Prostate gland (tissue), 2 donors: ENCODE results near the gene NUP50. TPM values are rescaled to one million over a fixed set of nuclear protein-coding genes. Genes with fewer than 3 reads are reported as not detected.

Experiments
- DNase-seq: peaks from one replicate; pipeline ENCODE4 v3.0.0-alpha.2; 2019; ENCODE audit warnings: low spot score
- H3K27ac ChIP-seq, 2 donors: fragments of 200-600 bp; sonication (generic); 2 replicates each; pipeline ENCODE4 v1.5.1; 2017 to 2019
- H3K27me3 ChIP-seq: fragments of 200-600 bp; sonication (generic); replicated peaks from 2 replicates; pipeline ENCODE4 v1.5.1; 2019; ENCODE audit not compliant: insufficient read depth
- H3K36me3 ChIP-seq, 2 donors: fragments of 200-600 bp; sonication (generic); 1 replicate in 1 of 2; 2 replicates in 1 of 2; pipeline versions ENCODE4 v1.5.1 to v1.8.1; 2017 to 2019
- H3K4me1 ChIP-seq: fragments of 200-600 bp; sonication (generic); replicated peaks from 2 replicates; pipeline ENCODE4 v1.5.1; 2019
- H3K4me3 ChIP-seq, 2 donors: fragments of 200-600 bp; sonication (generic); 2 replicates each; pipeline ENCODE4 v1.5.1; 2017 to 2019
- H3K9me3 ChIP-seq: fragments of 200-600 bp; sonication (generic); 2 replicates; pipeline ENCODE4 v1.5.1; 2017
- POLR2A ChIP-seq: fragments of 450-650 bp; IDR thresholded peaks from one replicate; pipeline ENCODE4 v1.6.1; 2016; ENCODE audit warnings: antibody characterized with exemption, mild to moderate bottlenecking
- POLR2AphosphoS5 ChIP-seq: sonication (generic); formaldehyde crosslinking; IDR thresholded peaks from one replicate; pipeline ENCODE4 v1.6.1; 2017; ENCODE audit warnings: antibody characterized with exemption
- WGBS: methylation state at CpG from one replicate; pipeline ENCODE4 v1.1.5; 2018; 5-methylcytosine and 5-hydroxymethylcytosine counted together
- intact Hi-C: fragments of 100-400 bp; cut with DNase I; formaldehyde crosslinking; loops from one replicate; pipeline ENCODE4 v1.14.2; 2022
- total RNA-seq, 2 donors: library from RNA; depleted of rRNA; stranded (reverse); fragments of >200 nt; gene quantifications; one replicate each; pipeline ENCODE4 v1.1.0, GENCODE V29; 2016
- TF ChIP-seq, protein P1 (sequence below), 4 experiments: fragments of 200-600 bp in 2 of 4; fragments of 450-650 bp in 2 of 4; sonication (generic) in 2 of 4; IDR thresholded peaks; 1 replicate in 3 of 4; 2 replicates in 1 of 4; pipeline ENCODE4 v1.5.1; 2016 to 2019; ENCODE audit warnings: antibody characterized with exemption in 4 of 4, mild to moderate bottlenecking in 2 of 4, moderate library complexity in 2 of 4

Gene NUP50
- total RNA-seq, 2 donors from 2014 or later: 51.4 to 101 TPM

DNA sequence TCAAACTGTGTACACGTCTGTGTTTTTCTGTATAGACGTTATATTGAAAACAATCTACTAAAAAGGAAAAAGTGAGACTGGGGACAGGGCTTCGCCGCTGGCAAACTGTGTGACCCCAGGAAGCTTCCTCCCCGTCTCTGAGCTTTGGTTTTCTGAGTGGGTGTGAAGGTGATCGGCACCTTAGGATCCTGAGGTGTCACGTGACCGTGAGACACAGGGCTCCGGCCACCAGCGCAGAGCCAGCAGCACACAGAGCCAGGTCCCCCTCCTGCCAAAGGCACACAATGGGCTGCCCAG lies 44.9 kb downstream of the NUP50 start:
- DNase-seq: no peak
- WGBS: 53% methylated on average over 10 of the region's 10 CpGs
- intact Hi-C loops: no loop called here

DNA sequence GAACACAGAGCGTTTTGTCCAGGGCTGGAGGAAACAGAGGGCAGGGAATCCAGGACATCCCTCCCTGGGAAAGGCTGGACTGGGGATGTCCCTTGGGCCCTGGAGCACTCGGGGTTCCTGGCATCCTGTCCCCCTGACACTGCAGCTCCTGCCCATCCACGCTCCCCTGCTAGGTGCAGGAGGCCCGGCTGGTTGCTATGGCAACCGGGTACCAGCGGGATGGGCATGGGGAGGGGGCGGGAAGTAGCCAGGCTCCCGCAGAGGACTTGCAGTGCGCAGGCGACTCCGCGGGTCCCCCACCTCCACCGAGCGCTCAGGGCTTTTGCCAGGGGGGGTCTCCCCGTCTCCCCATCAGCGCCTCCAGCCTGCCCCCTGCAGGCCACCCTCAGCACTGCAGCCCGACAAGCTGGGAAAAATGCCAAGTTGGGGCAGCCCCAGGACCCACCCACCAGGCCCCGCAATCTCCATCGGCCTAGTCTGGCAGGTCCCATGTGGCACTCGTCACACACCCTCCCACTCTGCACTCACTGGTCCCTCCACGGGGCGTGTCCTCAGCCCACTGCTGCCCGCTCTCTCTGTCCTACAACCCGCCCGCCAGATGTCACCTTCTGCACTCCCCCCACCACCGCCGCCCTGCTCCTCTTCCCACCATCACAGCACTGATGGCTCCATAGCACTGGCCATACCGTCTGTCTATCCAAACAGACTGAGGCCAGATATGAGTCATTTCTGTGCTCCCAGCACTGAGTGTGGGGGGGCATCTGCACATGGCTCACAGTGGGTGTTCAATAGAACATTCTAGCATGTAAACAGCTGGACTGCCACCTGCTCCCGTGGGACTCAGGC lies 45.5 kb downstream of the NUP50 start:
- Histone ChIP-seq H3K36me3 (no peaks in the 10 kb centered on the region), H3K4me1 (no peaks in the 10 kb centered on the region), H3K27ac (peak overlapping the region; percentile 9 to 31), H3K27me3 (no peaks in the 10 kb centered on the region), H3K4me3 (no peak overlapping the region), H3K9me3 (no peaks in the 10 kb centered on the region)
- TF ChIP-seq POLR2A: no peak
- TF ChIP-seq, protein P1, sequence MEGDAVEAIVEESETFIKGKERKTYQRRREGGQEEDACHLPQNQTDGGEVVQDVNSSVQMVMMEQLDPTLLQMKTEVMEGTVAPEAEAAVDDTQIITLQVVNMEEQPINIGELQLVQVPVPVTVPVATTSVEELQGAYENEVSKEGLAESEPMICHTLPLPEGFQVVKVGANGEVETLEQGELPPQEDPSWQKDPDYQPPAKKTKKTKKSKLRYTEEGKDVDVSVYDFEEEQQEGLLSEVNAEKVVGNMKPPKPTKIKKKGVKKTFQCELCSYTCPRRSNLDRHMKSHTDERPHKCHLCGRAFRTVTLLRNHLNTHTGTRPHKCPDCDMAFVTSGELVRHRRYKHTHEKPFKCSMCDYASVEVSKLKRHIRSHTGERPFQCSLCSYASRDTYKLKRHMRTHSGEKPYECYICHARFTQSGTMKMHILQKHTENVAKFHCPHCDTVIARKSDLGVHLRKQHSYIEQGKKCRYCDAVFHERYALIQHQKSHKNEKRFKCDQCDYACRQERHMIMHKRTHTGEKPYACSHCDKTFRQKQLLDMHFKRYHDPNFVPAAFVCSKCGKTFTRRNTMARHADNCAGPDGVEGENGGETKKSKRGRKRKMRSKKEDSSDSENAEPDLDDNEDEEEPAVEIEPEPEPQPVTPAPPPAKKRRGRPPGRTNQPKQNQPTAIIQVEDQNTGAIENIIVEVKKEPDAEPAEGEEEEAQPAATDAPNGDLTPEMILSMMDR (IDR thresholded peaks at IDR 0.05): peak in 3 of 4 experiments; percentile 45 to 54 (median 48)
- intact Hi-C loops: no loop called here
- DNase-seq: no peak
- WGBS: 40% methylated on average over 29 of the region's 29 CpGs

More for the DNA sequence above, 44.9 kb downstream of the NUP50 start:
- no peaks in the 10 kb centered on the region for H3K4me1 ChIP-seq
- H3K9me3 ChIP-seq: no peaks in the 10 kb centered on the region
- H3K27me3 ChIP-seq: no peaks in the 10 kb centered on the region
- no peak overlapping the region for H3K4me3 ChIP-seq
- TF ChIP-seq POLR2A (no peak), POLR2AphosphoS5 (no peak)
- TF ChIP-seq, protein P1 (IDR thresholded peaks at IDR 0.05): no peak
- no peaks in the 10 kb centered on the region for H3K36me3 ChIP-seq
- peak overlapping the region; percentile 9 to 31 for H3K27ac ChIP-seq

DNA sequence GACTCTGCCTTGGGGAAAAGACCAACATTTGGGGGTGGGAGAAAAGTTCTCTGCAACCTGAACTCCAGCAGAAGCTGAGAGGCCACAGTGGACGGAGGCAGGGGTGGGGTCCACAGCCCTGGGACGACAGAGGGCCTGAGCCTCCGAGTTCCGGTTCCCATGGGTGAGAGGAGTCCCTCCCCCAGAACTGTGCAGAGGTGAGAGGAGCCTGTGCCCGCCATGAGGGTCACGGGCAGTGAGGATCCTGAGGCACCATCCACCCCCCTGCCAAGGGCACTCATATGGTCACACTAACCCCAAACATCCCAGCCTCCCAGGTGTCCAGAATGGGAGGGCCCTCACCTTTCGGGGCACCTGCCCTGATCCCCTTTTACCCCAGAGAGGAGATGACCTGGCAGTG lies 46.4 kb downstream of the NUP50 start:
- H3K27ac ChIP-seq: no peak overlapping the region
- H3K9me3 ChIP-seq: no peaks in the 10 kb centered on the region
- intact Hi-C loops: no loop called here
- H3K27me3 ChIP-seq: no peaks in the 10 kb centered on the region
- no peaks in the 10 kb centered on the region for H3K4me1 ChIP-seq
- TF ChIP-seq POLR2AphosphoS5 (no peak), POLR2A (no peak)
- TF ChIP-seq, protein P1 (IDR thresholded peaks at IDR 0.05): no peak
- H3K4me3 ChIP-seq: no peak overlapping the region
- no peak for DNase-seq
- H3K36me3 ChIP-seq: no peaks in the 10 kb centered on the region
- 91% methylated on average over 7 of the region's 7 CpGs for WGBS

DNA sequence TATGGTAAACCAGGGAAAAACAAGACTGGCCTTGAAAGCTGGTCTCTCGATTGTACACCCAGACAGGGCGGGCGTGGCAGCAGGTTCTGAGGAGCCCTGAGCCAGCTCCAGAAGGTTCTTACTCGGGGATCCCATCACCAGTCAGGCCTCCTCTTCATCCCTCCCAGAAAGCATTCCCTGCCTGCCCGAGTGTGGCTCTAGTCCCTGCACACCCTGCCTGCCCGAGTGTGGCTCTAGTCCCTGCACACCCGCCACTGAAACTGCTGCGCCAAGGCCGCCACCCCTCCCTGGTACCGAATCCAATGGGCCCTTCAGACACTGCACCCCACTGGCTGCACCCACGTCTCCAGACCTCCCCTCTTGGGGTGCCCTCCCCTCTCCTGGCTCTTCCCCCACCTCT lies 46.9 kb downstream of the NUP50 start:
- intact Hi-C loops: no loop called here
- Histone ChIP-seq H3K4me1 (no peaks in the 10 kb centered on the region), H3K36me3 (no peaks in the 10 kb centered on the region), H3K9me3 (no peaks in the 10 kb centered on the region), H3K4me3 (no peak overlapping the region), H3K27ac (no peak overlapping the region), H3K27me3 (no peaks in the 10 kb centered on the region)
- 91% methylated on average over 11 of the region's 11 CpGs for WGBS
- TF ChIP-seq POLR2A (no peak), POLR2AphosphoS5 (no peak)
- TF ChIP-seq, protein P1 (IDR thresholded peaks at IDR 0.05): no peak
- no peak for DNase-seq

DNA sequence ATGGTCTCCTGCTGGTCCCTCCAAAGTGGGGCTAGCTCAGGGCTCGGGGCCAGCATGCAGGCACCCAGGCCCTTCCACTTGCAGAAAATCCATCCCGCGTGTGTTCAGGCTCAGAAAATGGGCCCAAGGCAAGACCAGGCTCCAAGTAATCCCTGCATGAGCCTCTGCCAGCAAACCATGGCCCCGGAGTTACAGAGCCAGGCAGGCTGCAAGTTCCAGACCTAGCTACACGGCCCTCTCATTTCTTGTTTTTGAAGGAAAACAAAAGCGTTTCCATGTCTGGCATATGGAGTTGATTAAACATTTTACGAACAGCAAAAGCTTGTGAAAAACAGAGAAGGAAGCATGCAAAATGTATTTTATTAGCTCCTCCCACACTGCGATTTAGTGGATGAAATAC lies 47.3 kb downstream of the NUP50 start:
- Histone ChIP-seq H3K27me3 (no peaks in the 10 kb centered on the region), H3K9me3 (no peaks in the 10 kb centered on the region), H3K4me3 (no peak overlapping the region), H3K4me1 (no peaks in the 10 kb centered on the region), H3K27ac (no peak overlapping the region), H3K36me3 (no peaks in the 10 kb centered on the region)
- TF ChIP-seq, protein P1 (IDR thresholded peaks at IDR 0.05): no peak
- TF ChIP-seq POLR2A: no peak
- TF ChIP-seq POLR2AphosphoS5: no peak
- 78% methylated on average over 8 of the region's 8 CpGs for WGBS
- no peak for DNase-seq
- intact Hi-C loops: no loop called here
